AG20443 (cell line): ENCODE results near the gene RADIL.

Source experiments
- DNase-seq: peaks from one replicate; pipeline ENCODE4 v3.0.0; 2012; ENCODE audit warnings: low spot score, mixed read lengths

RADIL gene

GRCh38 chr7:4882169-4883032, 1.1 kb downstream of the RADIL start:
- peak; percentile 88 for DNase-seq

- no peak for DNase-seq
These were observed 3.3 kb downstream of the RADIL start for GRCh38 chr7:4880218-4880617.

GRCh38 chr7:4879396-4880081, 4.0 kb downstream of the RADIL start:
- DNase-seq, result no peak

GRCh38 chr7:4878336-4879335, 4.9 kb downstream of the RADIL start:
- no peak for DNase-seq

GRCh38 chr7:4876586-4876985, 6.9 kb downstream of the RADIL start:
- DNase-seq, result no peak

GRCh38 chr7:4875391-4875790, 8.1 kb downstream of the RADIL start:
- no peak for DNase-seq

GRCh38 chr7:4873071-4873944, 10.2 kb downstream of the RADIL start:
- no peak for DNase-seq

GRCh38 chr7:4871930-4872675, 11.4 kb downstream of the RADIL start:
- DNase-seq, result no peak

- DNase-seq, result no peak
These were observed 12.3 kb downstream of the RADIL start for GRCh38 chr7:4871056-4871680.

- no peak for DNase-seq
These were observed 15.0 kb downstream of the RADIL start for GRCh38 chr7:4868493-4868892.

GRCh38 chr7:4866528-4867496, 16.7 kb downstream of the RADIL start:
- no peak for DNase-seq

- no peak for DNase-seq
These were observed 21.4 kb downstream of the RADIL start for GRCh38 chr7:4862156-4862555.

GRCh38 chr7:4861673-4862072, 21.8 kb downstream of the RADIL start, which contains the start of gene PAPOLB:
Gene PAPOLB, minus strand, starts transcription at chr7:4862030. Its CDS starts 220 bp downstream, at chr7:4861810.
- DNase-seq, result no peak

- DNase-seq, result no peak
These were observed 22.3 kb downstream of the RADIL start for GRCh38 chr7:4861227-4861626.

GRCh38 chr7:4857189-4857588, 26.3 kb downstream of the RADIL start:
- no peak for DNase-seq

GRCh38 chr7:4856336-4857057, 27.0 kb downstream of the RADIL start:
- no peak for DNase-seq

- no peak for DNase-seq
These were observed 28.6 kb downstream of the RADIL start for GRCh38 chr7:4854916-4855315.
